Medulla oblongata (tissue), 1 donor: Measurements from ENCODE around the gene CTNND1.
"Not testable (repeated sequence)": the region's sequence is repeated elsewhere in the genome, so short reads cannot be mapped to it uniquely, and the experiment has no call there.

Experiments used
- DNase-seq: peaks from one replicate; pipeline ENCODE4 v3.0.0-alpha.2; 2015; ENCODE audit errors: extremely low spot score

The CTNND1 gene

GRCh38 chr11:57761301-57762234 is at the start of gene CTNND1:
CTNND1 (plus strand) TSS chr11:57761802; CDS start chr11:57791479, 29,677 bp downstream.
- DNase-seq = peak; percentile 98

GRCh38 chr11:57712256-57713150 is 49.1 kb upstream of the CTNND1 start, which contains the start of gene TMX2:
TMX2 (plus strand) TSS chr11:57712593; CDS start chr11:57712619, 26 bp downstream.
- DNase-seq = peak; percentile 99

GRCh38 chr11:57713835-57714234 is 47.8 kb upstream of the CTNND1 start:
- no peak for DNase-seq

- not testable (repeated sequence) for DNase-seq
Measured at GRCh38 chr11:57716726-57717125, 44.9 kb upstream of the CTNND1 start.

- no peak for DNase-seq
Measured at GRCh38 chr11:57727185-57727584, 34.4 kb upstream of the CTNND1 start.

GRCh38 chr11:57728829-57729228 is 32.8 kb upstream of the CTNND1 start:
- no peak for DNase-seq

- no peak for DNase-seq
Measured at GRCh38 chr11:57729479-57729878, 32.1 kb upstream of the CTNND1 start.

GRCh38 chr11:57732661-57733060 is 28.9 kb upstream of the CTNND1 start:
- DNase-seq = no peak

GRCh38 chr11:57735619-57736298 is 25.8 kb upstream of the CTNND1 start:
- DNase-seq = no peak

GRCh38 chr11:57741132-57742086 is 20.2 kb upstream of the CTNND1 start, which contains the start of gene SELENOH:
SELENOH (plus strand) TSS chr11:57741491; CDS start chr11:57741596, 105 bp downstream.
- peak; percentile 96 for DNase-seq

- no peak for DNase-seq
Measured at GRCh38 chr11:57742087-57742452, 19.5 kb upstream of the CTNND1 start.

GRCh38 chr11:57744357-57744756 is 17.2 kb upstream of the CTNND1 start:
- DNase-seq = no peak

- no peak for DNase-seq
Measured at GRCh38 chr11:57745206-57745605, 16.4 kb upstream of the CTNND1 start.

- no peak for DNase-seq
Measured at GRCh38 chr11:57746920-57747319, 14.7 kb upstream of the CTNND1 start.

GRCh38 chr11:57751176-57751575 is 10.4 kb upstream of the CTNND1 start:
- DNase-seq = no peak

- peak; percentile 62 for DNase-seq
Measured at GRCh38 chr11:57751676-57752253, 9.8 kb upstream of the CTNND1 start, which contains the start of gene BTBD18. BTBD18 (minus strand) TSS chr11:57751819; CDS start chr11:57751188, 631 bp downstream.

- DNase-seq = no peak
Measured at GRCh38 chr11:57752954-57753353, 8.6 kb upstream of the CTNND1 start.

- DNase-seq = no peak
Measured at GRCh38 chr11:57758174-57758573, 3.4 kb upstream of the CTNND1 start.

- no peak for DNase-seq
Measured at GRCh38 chr11:57762235-57762861, 746 bp downstream of the CTNND1 start.
